Hematopoietic multipotent progenitor cell treated with erythropoietin and hydrocortisone succinate and interleukin-3 and kit ligand, for 8 days (in vitro differentiated cells): ENCODE data around the gene SPSB4.
"Not testable (repeated sequence)": the region's sequence is repeated elsewhere in the genome, so short reads cannot be mapped to it uniquely, and the experiment has no call there.

ENCODE experiments used
- DNase-seq: peaks from one replicate; pipeline ENCODE4 v3.0.0-alpha.2; 2015

Gene SPSB4

GRCh38 chr3:141050576-141051442 is at the start of gene SPSB4:
Gene SPSB4 (plus strand): TSS chr3:141051347. CDS start chr3:141066105, 14,758 bp downstream.
- peak; percentile 9 for DNase-seq

- no peak for DNase-seq
Measured at GRCh38 chr3:141006344-141006743, 44.8 kb upstream of the SPSB4 start.

- no peak for DNase-seq
Measured at GRCh38 chr3:141009496-141009895, 41.7 kb upstream of the SPSB4 start.

GRCh38 chr3:141011232-141011996 is 39.7 kb upstream of the SPSB4 start:
- peak; percentile 62 for DNase-seq

- DNase-seq, result no peak
Measured at GRCh38 chr3:141011997-141012262, 39.2 kb upstream of the SPSB4 start.

GRCh38 chr3:141012571-141012970 is 38.6 kb upstream of the SPSB4 start:
- DNase-seq, result no peak

GRCh38 chr3:141015481-141015880 is 35.7 kb upstream of the SPSB4 start:
- DNase-seq, result no peak

- not testable (repeated sequence) for DNase-seq
Measured at GRCh38 chr3:141017366-141018322, 33.5 kb upstream of the SPSB4 start.

GRCh38 chr3:141019244-141019643 is 31.9 kb upstream of the SPSB4 start:
- no peak for DNase-seq

- DNase-seq, result no peak
Measured at GRCh38 chr3:141020143-141020830, 30.9 kb upstream of the SPSB4 start.

GRCh38 chr3:141021261-141021660 is 29.9 kb upstream of the SPSB4 start:
- no peak for DNase-seq

- DNase-seq, result no peak
Measured at GRCh38 chr3:141030296-141030695, 20.9 kb upstream of the SPSB4 start.

- no peak for DNase-seq
Measured at GRCh38 chr3:141039589-141039988, 11.6 kb upstream of the SPSB4 start.

GRCh38 chr3:141044695-141045641 is 6.2 kb upstream of the SPSB4 start:
- no peak for DNase-seq

- DNase-seq, result no peak
Measured at GRCh38 chr3:141045849-141046248, 5.3 kb upstream of the SPSB4 start.

GRCh38 chr3:141047168-141047567 is 4.0 kb upstream of the SPSB4 start:
- DNase-seq, result no peak

- peak; percentile 14 for DNase-seq
Measured at GRCh38 chr3:141049681-141050080, 1.5 kb upstream of the SPSB4 start.

- no peak for DNase-seq
Measured at GRCh38 chr3:141051443-141052200, 475 bp downstream of the SPSB4 start.

- DNase-seq, result no peak
Measured at GRCh38 chr3:141052201-141053069, 1.3 kb downstream of the SPSB4 start.
